HEK293 (cell line): ENCODE data around the gene XCL1.

Experiments used
- MYNN ChIP-seq: fragments of 450-650 bp; formaldehyde crosslinking; IDR thresholded peaks from 2 replicates; pipeline ENCODE4 v1.5.1; 2016; ENCODE audit warnings: missing biosample characterization, missing genetic modification characterization, borderline replicate concordance
- SCRT1 ChIP-seq: fragments of 450-650 bp; formaldehyde crosslinking; IDR thresholded peaks from 2 replicates; pipeline ENCODE4 v1.5.1; 2016; ENCODE audit warnings: missing biosample characterization, missing genetic modification characterization, borderline replicate concordance
- ZNF157 ChIP-seq: fragments of 450-650 bp; formaldehyde crosslinking; IDR thresholded peaks from 2 replicates; pipeline ENCODE4 v1.5.1; 2016; ENCODE audit warnings: missing biosample characterization, missing genetic modification characterization
- ZNF302 ChIP-seq: fragments of 450-650 bp; formaldehyde crosslinking; IDR thresholded peaks from 2 replicates; pipeline ENCODE4 v1.5.1; 2016; ENCODE audit warnings: missing biosample characterization, missing genetic modification characterization, low read depth
- ZNF555 ChIP-seq: fragments of 450-650 bp; formaldehyde crosslinking; conservative IDR thresholded peaks from 2 replicates; pipeline ENCODE4 v1.5.1; 2017; ENCODE audit warnings: missing biosample characterization, mild to moderate bottlenecking, missing genetic modification characterization, inconsistent platforms
- ZNF621 ChIP-seq: fragments of 450-650 bp; formaldehyde crosslinking; IDR thresholded peaks from 2 replicates; pipeline ENCODE4 v1.5.1; 2017; ENCODE audit warnings: missing biosample characterization, missing genetic modification characterization
- ZNF76 ChIP-seq: fragments of 450-650 bp; formaldehyde crosslinking; IDR thresholded peaks from 2 replicates; pipeline ENCODE4; 2016; ENCODE audit warnings: low read depth, missing biosample characterization, missing genetic modification characterization, borderline replicate concordance
- TF ChIP-seq, protein P1 (sequence below): fragments of 450-650 bp; formaldehyde crosslinking; IDR thresholded peaks from 2 replicates; pipeline ENCODE4 v1.5.1; 2016; ENCODE audit warnings: missing biosample characterization, missing genetic modification characterization
- TF ChIP-seq, protein P2 (sequence below): fragments of 450-650 bp; formaldehyde crosslinking; IDR thresholded peaks from 2 replicates; pipeline ENCODE4 v1.5.1; 2016; ENCODE audit warnings: missing biosample characterization, missing genetic modification characterization
- TF ChIP-seq, protein P3 (sequence below): fragments of 450-650 bp; formaldehyde crosslinking; IDR thresholded peaks from 2 replicates; pipeline ENCODE4 v1.5.1; 2017; ENCODE audit warnings: missing biosample characterization, missing genetic modification characterization
- TF ChIP-seq, protein P4 (sequence below): fragments of 450-650 bp; formaldehyde crosslinking; IDR thresholded peaks from 2 replicates; pipeline ENCODE4 v1.5.1; 2016; ENCODE audit warnings: missing biosample characterization, missing genetic modification characterization

DNA sequence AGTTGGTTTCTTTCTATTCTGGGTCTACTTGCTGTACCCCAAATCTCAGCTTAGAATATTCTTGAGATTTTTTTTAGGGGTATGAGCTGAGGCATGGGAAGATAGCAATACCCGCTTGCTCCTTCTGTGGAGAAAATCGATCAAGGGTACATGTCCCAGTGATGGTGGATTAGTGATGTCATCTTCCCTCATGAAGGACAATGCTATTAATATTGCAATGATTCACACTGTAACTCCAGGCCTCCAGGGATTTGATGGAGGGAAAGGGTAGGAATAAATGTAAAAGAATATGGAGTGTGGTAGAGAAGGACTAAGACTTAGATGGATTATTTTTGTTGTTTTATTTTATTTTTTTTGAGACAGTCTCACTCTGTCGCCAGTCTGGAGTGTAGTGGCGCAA lies 47.4 kb downstream of the XCL1 start:
- TF ChIP-seq, protein P1, sequence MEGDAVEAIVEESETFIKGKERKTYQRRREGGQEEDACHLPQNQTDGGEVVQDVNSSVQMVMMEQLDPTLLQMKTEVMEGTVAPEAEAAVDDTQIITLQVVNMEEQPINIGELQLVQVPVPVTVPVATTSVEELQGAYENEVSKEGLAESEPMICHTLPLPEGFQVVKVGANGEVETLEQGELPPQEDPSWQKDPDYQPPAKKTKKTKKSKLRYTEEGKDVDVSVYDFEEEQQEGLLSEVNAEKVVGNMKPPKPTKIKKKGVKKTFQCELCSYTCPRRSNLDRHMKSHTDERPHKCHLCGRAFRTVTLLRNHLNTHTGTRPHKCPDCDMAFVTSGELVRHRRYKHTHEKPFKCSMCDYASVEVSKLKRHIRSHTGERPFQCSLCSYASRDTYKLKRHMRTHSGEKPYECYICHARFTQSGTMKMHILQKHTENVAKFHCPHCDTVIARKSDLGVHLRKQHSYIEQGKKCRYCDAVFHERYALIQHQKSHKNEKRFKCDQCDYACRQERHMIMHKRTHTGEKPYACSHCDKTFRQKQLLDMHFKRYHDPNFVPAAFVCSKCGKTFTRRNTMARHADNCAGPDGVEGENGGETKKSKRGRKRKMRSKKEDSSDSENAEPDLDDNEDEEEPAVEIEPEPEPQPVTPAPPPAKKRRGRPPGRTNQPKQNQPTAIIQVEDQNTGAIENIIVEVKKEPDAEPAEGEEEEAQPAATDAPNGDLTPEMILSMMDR = no peak
- TF ChIP-seq ZNF157 (tag by site-specific recombination) (no peak), ZNF621 (tag by site-specific recombination) (no peak), ZNF555 (tag by site-specific recombination) (no peak), ZNF76 (tag by site-specific recombination) (no peak), SCRT1 (tag by site-specific recombination) (no peak), ZNF302 (tag by site-specific recombination) (no peak), MYNN (tag by site-specific recombination) (no peak)
- TF ChIP-seq, protein P2, sequence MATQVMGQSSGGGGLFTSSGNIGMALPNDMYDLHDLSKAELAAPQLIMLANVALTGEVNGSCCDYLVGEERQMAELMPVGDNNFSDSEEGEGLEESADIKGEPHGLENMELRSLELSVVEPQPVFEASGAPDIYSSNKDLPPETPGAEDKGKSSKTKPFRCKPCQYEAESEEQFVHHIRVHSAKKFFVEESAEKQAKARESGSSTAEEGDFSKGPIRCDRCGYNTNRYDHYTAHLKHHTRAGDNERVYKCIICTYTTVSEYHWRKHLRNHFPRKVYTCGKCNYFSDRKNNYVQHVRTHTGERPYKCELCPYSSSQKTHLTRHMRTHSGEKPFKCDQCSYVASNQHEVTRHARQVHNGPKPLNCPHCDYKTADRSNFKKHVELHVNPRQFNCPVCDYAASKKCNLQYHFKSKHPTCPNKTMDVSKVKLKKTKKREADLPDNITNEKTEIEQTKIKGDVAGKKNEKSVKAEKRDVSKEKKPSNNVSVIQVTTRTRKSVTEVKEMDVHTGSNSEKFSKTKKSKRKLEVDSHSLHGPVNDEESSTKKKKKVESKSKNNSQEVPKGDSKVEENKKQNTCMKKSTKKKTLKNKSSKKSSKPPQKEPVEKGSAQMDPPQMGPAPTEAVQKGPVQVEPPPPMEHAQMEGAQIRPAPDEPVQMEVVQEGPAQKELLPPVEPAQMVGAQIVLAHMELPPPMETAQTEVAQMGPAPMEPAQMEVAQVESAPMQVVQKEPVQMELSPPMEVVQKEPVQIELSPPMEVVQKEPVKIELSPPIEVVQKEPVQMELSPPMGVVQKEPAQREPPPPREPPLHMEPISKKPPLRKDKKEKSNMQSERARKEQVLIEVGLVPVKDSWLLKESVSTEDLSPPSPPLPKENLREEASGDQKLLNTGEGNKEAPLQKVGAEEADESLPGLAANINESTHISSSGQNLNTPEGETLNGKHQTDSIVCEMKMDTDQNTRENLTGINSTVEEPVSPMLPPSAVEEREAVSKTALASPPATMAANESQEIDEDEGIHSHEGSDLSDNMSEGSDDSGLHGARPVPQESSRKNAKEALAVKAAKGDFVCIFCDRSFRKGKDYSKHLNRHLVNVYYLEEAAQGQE (tag by site-specific recombination) = no peak
- TF ChIP-seq, protein P3, sequence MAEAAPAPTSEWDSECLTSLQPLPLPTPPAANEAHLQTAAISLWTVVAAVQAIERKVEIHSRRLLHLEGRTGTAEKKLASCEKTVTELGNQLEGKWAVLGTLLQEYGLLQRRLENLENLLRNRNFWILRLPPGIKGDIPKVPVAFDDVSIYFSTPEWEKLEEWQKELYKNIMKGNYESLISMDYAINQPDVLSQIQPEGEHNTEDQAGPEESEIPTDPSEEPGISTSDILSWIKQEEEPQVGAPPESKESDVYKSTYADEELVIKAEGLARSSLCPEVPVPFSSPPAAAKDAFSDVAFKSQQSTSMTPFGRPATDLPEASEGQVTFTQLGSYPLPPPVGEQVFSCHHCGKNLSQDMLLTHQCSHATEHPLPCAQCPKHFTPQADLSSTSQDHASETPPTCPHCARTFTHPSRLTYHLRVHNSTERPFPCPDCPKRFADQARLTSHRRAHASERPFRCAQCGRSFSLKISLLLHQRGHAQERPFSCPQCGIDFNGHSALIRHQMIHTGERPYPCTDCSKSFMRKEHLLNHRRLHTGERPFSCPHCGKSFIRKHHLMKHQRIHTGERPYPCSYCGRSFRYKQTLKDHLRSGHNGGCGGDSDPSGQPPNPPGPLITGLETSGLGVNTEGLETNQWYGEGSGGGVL (tag by site-specific recombination) = no peak
- TF ChIP-seq, protein P4, sequence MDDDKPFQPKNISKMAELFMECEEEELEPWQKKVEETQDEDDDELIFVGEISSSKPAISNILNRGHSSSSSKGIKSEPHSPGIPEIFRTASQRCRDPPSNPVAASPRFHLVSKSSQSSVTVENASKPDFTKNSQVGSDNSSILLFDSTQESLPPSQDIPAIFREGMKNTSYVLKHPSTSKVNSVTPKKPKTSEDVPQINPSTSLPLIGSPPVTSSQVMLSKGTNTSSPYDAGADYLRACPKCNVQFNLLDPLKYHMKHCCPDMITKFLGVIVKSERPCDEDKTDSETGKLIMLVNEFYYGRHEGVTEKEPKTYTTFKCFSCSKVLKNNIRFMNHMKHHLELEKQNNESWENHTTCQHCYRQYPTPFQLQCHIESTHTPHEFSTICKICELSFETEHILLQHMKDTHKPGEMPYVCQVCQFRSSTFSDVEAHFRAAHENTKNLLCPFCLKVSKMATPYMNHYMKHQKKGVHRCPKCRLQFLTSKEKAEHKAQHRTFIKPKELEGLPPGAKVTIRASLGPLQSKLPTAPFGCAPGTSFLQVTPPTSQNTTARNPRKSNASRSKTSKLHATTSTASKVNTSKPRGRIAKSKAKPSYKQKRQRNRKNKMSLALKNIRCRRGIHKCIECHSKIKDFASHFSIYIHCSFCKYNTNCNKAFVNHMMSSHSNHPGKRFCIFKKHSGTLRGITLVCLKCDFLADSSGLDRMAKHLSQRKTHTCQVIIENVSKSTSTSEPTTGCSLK = no peak
